Panc1 (cell line): ENCODE results near the gene RPL22L1. TPM values are rescaled to one million over a fixed set of nuclear protein-coding genes. Genes with fewer than 3 reads are reported as not detected.
"Not testable (repeated sequence)": the region's sequence is repeated elsewhere in the genome, so short reads cannot be mapped to it uniquely, and the experiment has no call there.

Experiments used
- ATAC-seq: fragments of 200-7000 bp; cut with Tn5 transposase; 2 replicates; pipeline ENCODE4 v1.9.1; 2020; ENCODE audit warnings: mild to moderate bottlenecking, moderate library complexity
- BruUV-seq: library from RNA; stranded (reverse); fragments of 400-500 nt; replicated peaks from 2 replicates; lab custom pipeline; 2021; lab: Mats Ljungman, UMichigan
- CTCF ChIA-PET: fragments of 300-600 bp; sonication (Branson Sonifier 250); formaldehyde crosslinking; loops from one replicate; lab custom pipeline; 2022; ENCODE audit warnings: antibody characterized with exemption; lab: Charles Lee
- POLR2A ChIA-PET: fragments of 300-600 bp; sonication (Branson Sonifier 250); formaldehyde crosslinking; loops from one replicate; lab custom pipeline; 2022; ENCODE audit warnings: antibody characterized with exemption; lab: Charles Lee
- DNase-seq: peaks from one replicate; pipeline ENCODE4 v3.0.0-alpha.2; 2010; ENCODE audit warnings: low read depth, low spot score
- H3K27ac ChIP-seq: 2 replicates; pipeline ENCODE4 v1.5.1; 2011; ENCODE audit warnings: mild to moderate bottlenecking, low read length, inconsistent platforms
- H3K27me3 ChIP-seq: fragments of 200-500 bp; sonication (Bioruptor generic); 2 replicates; pipeline ENCODE4 v1.6.0; 2014; ENCODE audit warnings: low read length, inconsistent platforms; ENCODE audit not compliant: control insufficient read depth, insufficient read depth
- H3K36me3 ChIP-seq: fragments of 200-500 bp; sonication (Bioruptor generic); 2 replicates; pipeline ENCODE4 v1.5.1; 2014; ENCODE audit warnings: inconsistent platforms, mild to moderate bottlenecking, low read length, moderate library complexity; ENCODE audit not compliant: control insufficient read depth, insufficient read depth
- H3K4me1 ChIP-seq: 2 replicates; pipeline ENCODE4 v1.5.1; 2011; ENCODE audit warnings: inconsistent platforms, mild to moderate bottlenecking, low read length, moderate library complexity; ENCODE audit not compliant: control insufficient read depth, insufficient read depth
- H3K4me3 ChIP-seq, 2 experiments: 2 replicates each; pipeline ENCODE4 v1.5.1; 2011 to 2012; ENCODE audit warnings: low read depth in 2 of 2, low read length in 2 of 2, mild to moderate bottlenecking in 2 of 2, inconsistent platforms in 1 of 2, moderate library complexity in 1 of 2
- H3K9me3 ChIP-seq: fragments of 200-500 bp; sonication (Bioruptor generic); 2 replicates; pipeline ENCODE4 v1.5.1; 2014; ENCODE audit warnings: low read depth, mild to moderate bottlenecking, inconsistent platforms, low read length, moderate library complexity; ENCODE audit not compliant: control insufficient read depth, insufficient read depth
- POLR2AphosphoS5 ChIP-seq: IDR thresholded peaks from 2 replicates; pipeline ENCODE4 v1.6.1; 2012; ENCODE audit warnings: mild to moderate bottlenecking, low read depth, low read length, moderate library complexity
- SIN3A ChIP-seq: IDR thresholded peaks from 2 replicates; pipeline ENCODE4 v1.6.1; 2012; ENCODE audit warnings: low read depth, mild to moderate bottlenecking, low read length, moderate library complexity, borderline replicate concordance; ENCODE audit not compliant: insufficient read depth
- TCF7L2 ChIP-seq: IDR thresholded peaks from 2 replicates; pipeline ENCODE4 v1.6.1; 2011; ENCODE audit warnings: mild to moderate bottlenecking, low read depth, low read length, inconsistent platforms
- in situ Hi-C: cut with HindIII; loops from 2 replicates; pipeline ENCODE4 v1.10.0; 2016; ENCODE audit warnings: low sequenced_read_pairs, low pct_unique_long_range_greater_than_20kb
- intact Hi-C: fragments of 100-400 bp; cut with micrococcal nuclease; formaldehyde crosslinking; loops from one replicate; pipeline ENCODE4 v1.10.0; 2022; ENCODE audit not compliant: unreplicated experiment
- total RNA-seq: library from RNA; stranded (reverse); gene quantifications from one replicate; pipeline ENCODE4 v1.2.1, GENCODE V29; 2021; ENCODE audit not compliant: unreplicated experiment
- TF ChIP-seq, protein P1 (sequence below): fragments of 450-650 bp; IDR thresholded peaks from 2 replicates; pipeline ENCODE4 v1.5.1; 2017; ENCODE audit warnings: mild to moderate bottlenecking
- TF ChIP-seq, protein P2 (sequence below), 2 experiments: IDR thresholded peaks; 2 replicates each; pipeline ENCODE4 v1.6.1; 2011 to 2012; ENCODE audit warnings: low read depth in 2 of 2, control low read depth in 1 of 2, low read length in 1 of 2, mild to moderate bottlenecking in 1 of 2, moderate library complexity in 1 of 2; ENCODE audit not compliant: insufficient read depth in 1 of 2

RPL22L1 gene
- total RNA-seq, 1 experiment from 2014 or later: 35.2 TPM

DNA sequence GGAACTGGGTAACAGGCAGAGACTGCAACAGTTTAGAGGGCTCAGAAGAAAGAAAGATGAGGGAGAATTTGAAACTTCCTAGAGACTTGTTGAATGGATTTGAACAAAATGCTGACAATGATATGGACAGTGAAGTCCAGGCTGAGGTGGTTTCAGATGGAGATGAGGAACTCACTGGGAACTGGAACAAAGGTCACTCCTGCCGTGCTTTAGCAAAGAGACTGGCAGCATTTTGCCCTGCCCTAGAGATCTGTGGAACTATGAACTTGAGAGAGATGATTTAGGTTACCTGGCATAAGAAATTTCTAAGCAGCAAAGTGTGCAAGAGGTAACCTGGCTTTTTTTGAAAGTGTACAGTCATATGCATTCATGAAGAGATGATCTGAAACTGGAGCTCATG, 26.8 kb upstream of the RPL22L1 start:
- H3K27ac ChIP-seq: no peak overlapping the region
- in situ Hi-C loops: no loop called here
- no peaks in the 10 kb centered on the region for H3K36me3 ChIP-seq
- no peak overlapping the region for H3K4me3 ChIP-seq
- H3K27me3 ChIP-seq: no peaks in the 10 kb centered on the region
- H3K4me1 ChIP-seq: no peaks in the 10 kb centered on the region
- CTCF ChIA-PET: interaction anchor here (0.6 kb wide), 1 partner anchor 671 kb away, joined by 10 read pairs; no protein-coding TSS in a partner anchor
- no peak for TF ChIP-seq POLR2AphosphoS5
- TF ChIP-seq TCF7L2: no peak
- no peak for TF ChIP-seq SIN3A
- TF ChIP-seq, protein P1, sequence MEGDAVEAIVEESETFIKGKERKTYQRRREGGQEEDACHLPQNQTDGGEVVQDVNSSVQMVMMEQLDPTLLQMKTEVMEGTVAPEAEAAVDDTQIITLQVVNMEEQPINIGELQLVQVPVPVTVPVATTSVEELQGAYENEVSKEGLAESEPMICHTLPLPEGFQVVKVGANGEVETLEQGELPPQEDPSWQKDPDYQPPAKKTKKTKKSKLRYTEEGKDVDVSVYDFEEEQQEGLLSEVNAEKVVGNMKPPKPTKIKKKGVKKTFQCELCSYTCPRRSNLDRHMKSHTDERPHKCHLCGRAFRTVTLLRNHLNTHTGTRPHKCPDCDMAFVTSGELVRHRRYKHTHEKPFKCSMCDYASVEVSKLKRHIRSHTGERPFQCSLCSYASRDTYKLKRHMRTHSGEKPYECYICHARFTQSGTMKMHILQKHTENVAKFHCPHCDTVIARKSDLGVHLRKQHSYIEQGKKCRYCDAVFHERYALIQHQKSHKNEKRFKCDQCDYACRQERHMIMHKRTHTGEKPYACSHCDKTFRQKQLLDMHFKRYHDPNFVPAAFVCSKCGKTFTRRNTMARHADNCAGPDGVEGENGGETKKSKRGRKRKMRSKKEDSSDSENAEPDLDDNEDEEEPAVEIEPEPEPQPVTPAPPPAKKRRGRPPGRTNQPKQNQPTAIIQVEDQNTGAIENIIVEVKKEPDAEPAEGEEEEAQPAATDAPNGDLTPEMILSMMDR: no peak
- TF ChIP-seq, protein P2, sequence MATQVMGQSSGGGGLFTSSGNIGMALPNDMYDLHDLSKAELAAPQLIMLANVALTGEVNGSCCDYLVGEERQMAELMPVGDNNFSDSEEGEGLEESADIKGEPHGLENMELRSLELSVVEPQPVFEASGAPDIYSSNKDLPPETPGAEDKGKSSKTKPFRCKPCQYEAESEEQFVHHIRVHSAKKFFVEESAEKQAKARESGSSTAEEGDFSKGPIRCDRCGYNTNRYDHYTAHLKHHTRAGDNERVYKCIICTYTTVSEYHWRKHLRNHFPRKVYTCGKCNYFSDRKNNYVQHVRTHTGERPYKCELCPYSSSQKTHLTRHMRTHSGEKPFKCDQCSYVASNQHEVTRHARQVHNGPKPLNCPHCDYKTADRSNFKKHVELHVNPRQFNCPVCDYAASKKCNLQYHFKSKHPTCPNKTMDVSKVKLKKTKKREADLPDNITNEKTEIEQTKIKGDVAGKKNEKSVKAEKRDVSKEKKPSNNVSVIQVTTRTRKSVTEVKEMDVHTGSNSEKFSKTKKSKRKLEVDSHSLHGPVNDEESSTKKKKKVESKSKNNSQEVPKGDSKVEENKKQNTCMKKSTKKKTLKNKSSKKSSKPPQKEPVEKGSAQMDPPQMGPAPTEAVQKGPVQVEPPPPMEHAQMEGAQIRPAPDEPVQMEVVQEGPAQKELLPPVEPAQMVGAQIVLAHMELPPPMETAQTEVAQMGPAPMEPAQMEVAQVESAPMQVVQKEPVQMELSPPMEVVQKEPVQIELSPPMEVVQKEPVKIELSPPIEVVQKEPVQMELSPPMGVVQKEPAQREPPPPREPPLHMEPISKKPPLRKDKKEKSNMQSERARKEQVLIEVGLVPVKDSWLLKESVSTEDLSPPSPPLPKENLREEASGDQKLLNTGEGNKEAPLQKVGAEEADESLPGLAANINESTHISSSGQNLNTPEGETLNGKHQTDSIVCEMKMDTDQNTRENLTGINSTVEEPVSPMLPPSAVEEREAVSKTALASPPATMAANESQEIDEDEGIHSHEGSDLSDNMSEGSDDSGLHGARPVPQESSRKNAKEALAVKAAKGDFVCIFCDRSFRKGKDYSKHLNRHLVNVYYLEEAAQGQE (IDR thresholded peaks at IDR 0.05; ENCODE audit: insufficient read depth in 1 of 2, low read depth in 2 of 2, low read length in 1 of 2): no peak
- POLR2A ChIA-PET: no interaction called here
- no TSS peak for BruUV-seq
- H3K9me3 ChIP-seq: no peaks in the 10 kb centered on the region
- no peak for DNase-seq
- intact Hi-C loops: no loop called here
- no peak for ATAC-seq

DNA sequence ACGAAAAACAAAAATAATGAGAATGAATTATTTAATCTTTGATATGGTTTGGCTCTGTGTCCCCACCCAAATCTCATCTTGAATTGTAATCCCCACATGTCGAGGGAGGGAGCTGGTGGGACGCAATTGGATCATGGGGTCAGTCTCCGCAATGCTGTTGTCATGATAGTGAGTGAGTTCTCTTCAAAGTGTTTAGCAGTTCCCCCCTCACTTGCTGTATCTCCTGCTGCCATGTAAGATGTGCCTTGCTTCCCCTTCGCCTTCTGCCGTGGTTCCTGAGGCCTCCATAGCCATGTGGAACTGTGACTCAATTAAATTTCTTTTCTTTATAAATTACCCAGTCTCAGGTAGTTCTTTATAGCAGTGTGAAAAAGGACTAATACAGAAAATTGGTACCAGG, 26.3 kb upstream of the RPL22L1 start:
- intact Hi-C loops, H3K27ac ChIP-seq, POLR2A ChIA-PET, H3K36me3 ChIP-seq, BruUV-seq, H3K4me1 ChIP-seq, H3K9me3 ChIP-seq, DNase-seq, H3K27me3 ChIP-seq, H3K4me3 ChIP-seq, ATAC-seq, in situ Hi-C loops: not testable (repeated sequence)
- CTCF ChIA-PET: interaction anchor here (0.6 kb wide), 2 partner anchors 671 to 706 kb away, joined by 3 to 10 read pairs; no protein-coding TSS in a partner anchor

DNA sequence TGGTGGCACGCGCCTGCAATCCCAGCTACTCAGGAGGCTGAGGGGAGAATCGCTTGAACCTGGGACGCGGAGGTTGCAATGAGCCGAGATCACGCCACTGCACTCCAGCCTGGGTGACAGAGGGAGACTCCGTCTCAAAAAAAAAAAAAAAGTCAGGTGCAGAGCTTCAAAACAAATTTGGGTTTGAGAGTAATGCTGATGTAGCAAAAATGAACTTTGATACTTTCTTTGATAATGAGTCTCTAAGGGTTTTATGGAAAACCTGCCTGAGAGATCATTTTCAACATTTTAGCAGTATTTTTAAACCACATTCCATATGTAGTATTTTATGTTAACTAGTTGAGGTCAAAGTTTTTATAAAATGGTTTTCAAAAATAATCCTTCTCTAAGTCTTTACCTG, 23.9 kb upstream of the RPL22L1 start:
- H3K9me3 ChIP-seq: no peaks in the 10 kb centered on the region
- ATAC-seq (no peak), DNase-seq (no peak)
- no peak overlapping the region for H3K4me3 ChIP-seq
- H3K27me3 ChIP-seq: no peaks in the 10 kb centered on the region
- in situ Hi-C loops (no loop called here), intact Hi-C loops (no loop called here)
- no peaks in the 10 kb centered on the region for H3K4me1 ChIP-seq
- no peak overlapping the region for H3K27ac ChIP-seq
- POLR2A ChIA-PET: no interaction called here
- no TSS peak for BruUV-seq
- no peaks in the 10 kb centered on the region for H3K36me3 ChIP-seq
- TF ChIP-seq, protein P2 (IDR thresholded peaks at IDR 0.05; ENCODE audit: insufficient read depth in 1 of 2, low read depth in 2 of 2, low read length in 1 of 2): no peak
- TF ChIP-seq SIN3A (no peak), TCF7L2 (no peak), POLR2AphosphoS5 (no peak)
- TF ChIP-seq, protein P1: no peak
- CTCF ChIA-PET: no interaction called here
